ENCODE data around the gene ARTN.

ARTN gene

DNA sequence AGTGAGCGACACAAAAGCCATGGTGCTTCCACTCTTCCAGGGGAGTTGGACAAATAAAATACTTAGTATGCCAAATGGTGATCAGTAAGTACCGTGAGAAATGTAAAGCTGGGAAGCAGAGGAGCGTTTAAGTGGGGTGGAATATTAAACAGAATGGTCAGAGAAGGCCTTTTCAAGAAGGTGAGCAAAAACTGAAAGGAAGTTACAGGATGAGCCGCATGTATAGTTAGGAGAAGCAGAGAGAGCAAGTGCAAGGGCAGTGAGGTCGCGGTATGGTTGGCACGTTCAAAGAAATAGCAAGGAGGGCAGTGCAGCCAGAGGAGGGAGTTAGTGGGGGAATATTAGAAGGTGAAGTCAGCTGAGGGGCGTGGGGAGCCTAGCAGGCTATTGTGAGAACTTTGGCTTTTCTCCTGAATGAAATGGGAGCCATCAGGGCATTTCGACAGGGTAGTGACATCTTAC, 40.4 kb downstream of the ARTN start:
- no peak for DNase-seq

DNA sequence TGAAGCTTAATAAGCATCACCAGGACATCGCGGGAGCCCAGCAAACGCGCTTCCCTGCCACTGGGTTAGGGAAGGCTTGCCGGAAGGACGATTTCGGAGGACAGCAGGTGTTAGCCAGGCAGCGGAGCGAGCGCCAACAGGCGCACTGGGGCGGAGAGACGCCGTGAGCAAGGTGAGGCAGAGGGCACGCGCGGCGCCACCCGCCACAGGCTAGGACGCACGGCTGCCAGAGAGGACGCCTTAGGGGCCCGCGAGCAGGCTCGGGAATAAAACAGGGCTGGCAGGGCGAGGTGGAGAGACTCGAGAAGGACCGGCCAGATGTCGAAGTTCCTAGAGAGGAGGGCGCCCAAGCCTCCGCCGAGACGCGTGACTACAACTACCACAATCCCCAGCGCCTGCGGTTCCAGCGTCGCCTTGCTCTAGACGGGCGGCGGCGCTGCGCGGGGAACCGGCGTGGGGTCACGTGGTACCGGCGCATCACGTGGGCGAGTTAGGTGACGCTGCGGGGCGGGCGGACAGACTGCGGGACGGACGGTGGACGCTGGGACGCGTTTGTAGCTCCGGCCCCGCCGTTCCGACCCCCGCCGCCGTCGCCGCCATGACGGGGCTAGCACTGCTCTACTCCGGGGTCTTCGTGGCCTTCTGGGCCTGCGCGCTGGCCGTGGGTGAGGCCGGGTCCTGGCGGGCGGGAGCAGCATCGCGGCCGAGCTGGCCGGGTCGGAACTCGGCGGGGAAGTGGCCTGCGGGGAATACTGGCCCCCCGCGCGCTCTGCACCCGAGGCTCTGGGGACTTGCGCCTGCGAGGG, 41.0 kb downstream of the ARTN start, which contains the start of gene ATP6V0B:
Gene ATP6V0B (plus strand): TSS at position 518 of the 806 bp plus-strand sequence. CDS start 81 bp downstream, at position 599.
- peak; percentile 94 for DNase-seq

DNA sequence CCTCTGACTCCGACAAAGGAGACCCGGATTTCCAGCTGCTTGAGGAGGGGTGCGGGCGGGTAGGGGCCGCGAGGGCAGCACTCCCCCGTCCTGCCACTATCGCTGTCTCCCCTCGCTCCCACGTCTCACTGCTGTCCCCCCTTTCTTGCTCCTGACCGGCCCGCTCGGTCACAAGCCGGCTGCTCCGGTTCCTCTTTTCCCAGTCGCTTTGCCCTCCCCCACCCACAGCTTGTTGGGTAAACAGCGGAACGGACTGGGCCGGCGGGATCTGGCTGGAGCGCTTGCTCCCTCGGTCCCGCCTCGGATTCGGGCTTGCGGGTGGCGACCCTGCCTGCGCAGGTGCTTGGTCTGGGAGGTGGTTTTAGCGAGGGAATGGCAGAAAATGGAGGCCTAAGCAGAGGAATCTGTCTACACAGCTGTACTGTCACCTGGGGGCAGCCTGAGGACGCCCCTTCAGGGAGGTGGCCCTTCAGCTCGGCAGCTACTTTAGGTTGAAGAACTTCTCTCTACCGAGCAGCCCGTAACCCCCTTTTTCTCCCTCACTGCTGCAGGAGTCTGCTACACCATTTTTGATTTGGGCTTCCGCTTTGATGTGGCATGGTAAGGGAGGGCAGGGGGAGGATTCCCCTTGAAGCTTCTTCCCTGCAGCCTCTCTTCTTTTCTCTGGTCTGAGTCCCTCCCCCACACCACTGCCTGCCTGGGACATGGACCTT, 41.8 kb downstream of the ARTN start:
- DNase-seq: peak; percentile 28

DNA sequence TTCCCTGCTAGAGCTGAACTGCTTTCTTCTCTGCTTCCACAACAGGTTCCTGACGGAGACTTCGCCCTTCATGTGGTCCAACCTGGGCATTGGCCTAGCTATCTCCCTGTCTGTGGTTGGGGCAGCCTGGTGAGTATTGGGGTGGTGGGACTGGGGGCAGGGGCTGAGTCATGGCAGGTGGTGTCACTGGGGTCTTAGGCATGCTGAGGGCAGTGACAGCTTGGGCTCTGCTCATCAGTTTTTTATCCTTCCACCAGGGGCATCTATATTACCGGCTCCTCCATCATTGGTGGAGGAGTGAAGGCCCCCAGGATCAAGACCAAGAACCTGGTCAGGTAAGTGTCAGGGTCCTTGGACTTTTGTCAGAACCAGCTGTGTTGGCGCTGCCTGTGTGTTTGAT, 42.4 kb downstream of the ARTN start:
- DNase-seq: no peak

DNA sequence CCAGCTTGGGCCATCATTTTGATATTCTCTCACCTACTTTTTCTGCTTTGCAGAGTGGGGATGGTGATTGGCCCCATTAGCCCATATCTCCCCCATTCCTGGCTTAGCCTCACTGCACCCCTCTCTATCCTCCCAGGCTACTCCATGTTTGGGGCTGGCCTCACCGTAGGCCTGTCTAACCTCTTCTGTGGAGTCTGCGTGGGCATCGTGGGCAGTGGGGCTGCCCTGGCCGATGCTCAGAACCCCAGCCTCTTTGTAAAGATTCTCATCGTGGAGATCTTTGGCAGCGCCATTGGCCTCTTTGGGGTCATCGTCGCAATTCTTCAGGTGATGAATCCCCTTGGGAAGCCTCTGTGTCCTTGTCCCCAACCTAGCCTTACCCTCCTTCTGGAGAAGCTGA, 43.3 kb downstream of the ARTN start:
- DNase-seq: no peak

DNA sequence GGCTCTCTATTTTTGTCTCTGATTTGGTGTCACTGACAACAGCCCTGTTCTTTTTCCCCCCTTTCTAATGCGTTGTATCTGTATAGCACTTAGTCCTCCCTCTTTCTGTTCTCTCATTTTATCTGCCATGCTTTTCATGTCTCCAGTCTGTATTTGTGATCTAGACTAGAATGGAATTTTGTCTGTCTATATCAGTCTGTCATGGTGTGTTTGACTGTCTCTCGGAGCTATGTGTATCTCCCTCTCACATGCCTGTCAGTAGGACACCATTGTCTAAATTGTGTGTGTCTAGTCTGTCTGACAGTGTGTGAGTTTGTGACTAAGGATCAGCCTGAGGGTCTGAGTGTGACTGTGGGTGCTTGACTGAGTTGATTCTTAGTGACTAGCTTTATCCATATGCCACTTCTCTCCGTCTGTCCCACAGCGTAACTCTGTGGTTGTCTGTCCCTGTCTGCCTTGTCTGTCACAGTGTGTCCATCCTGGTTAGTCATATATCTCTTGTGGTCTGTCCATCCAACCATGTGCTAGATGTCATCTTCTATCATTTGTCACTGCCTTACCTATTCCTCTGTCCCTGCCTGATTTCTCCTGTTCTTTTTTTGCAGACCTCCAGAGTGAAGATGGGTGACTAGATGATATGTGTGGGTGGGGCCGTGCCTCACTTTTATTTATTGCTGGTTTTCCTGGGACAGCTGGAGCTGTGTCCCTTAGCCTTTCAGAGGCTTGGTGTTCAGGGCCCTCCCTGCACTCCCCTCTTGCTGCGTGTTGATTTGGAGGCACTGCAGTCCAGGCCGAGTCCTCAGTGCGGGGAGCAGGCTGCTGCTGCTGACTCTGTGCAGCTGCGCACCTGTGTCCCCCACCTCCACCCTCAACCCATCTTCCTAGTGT, 44.0 kb downstream of the ARTN start:
- DNase-seq: no peak

DNA sequence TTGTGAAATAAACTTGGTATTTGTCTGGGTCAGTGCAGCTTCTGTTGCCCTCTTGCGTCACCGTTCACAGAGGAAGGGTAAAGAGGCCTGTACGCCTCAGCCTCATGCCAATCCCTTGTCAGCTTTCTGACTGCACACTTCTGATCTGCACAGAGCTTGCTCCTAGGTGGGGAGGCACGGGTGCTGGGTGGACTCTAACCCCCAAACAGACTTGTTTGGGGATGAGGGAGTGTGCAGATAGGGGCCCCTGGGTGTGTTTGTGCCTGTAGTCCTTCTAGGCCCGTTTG, 44.6 kb downstream of the ARTN start:
- no peak for DNase-seq

DNA sequence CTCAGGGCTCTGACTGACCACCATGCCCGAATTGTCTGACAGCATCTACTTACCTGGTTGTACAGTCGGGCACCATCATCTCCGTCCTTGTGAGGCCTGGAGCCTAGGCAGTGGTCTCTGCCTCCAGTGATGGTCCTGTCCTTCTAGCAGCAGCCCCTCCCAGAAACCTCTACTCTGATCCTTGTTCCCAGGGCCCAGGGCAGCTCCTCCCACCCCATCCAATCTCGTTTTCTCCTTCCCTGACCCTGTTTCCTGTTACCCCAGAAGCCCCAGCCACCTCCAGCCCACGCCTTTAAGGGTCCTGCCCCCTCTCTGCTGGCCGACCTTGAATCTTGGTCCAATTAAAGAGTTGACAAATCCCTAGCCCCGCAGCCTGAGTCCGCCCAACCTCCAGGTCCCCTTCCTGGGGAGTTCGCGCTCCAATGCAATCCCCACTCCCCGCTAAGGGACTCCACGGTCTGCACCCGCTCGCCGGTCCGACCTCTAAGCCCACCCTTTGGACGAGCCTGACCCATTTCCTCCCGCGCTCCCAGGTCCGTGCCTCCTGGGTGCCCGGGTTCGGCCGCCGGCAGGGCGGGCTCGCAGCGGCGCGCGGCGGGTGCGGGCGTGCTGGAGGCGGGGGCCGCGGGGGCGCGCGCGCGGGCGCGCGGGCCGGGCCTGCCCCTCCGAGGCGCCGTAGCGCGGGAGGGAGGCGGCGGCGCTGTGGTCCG, 45.1 kb downstream of the ARTN start, which contains the start of gene B4GALT2:
Gene B4GALT2 (plus strand): TSS at position 660 of the 710 bp plus-strand sequence. CDS start 1,951 bp downstream, outside the sequence.
- DNase-seq: peak; percentile 57

DNA sequence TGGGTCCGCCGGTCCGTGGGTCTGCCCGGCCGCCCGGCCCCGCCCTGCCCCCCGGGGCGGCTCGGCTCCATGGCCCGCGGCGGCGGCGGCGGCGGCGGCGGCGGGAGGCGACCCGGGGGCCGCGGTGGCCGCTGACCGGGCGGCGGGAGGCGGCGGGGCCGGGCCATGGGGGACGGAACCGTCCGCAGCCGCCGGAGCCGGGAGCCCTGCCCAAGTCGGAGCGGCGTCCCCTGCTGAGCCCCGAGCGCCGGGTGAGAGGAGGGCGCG, 45.6 kb downstream of the ARTN start:
- DNase-seq: no peak

DNA sequence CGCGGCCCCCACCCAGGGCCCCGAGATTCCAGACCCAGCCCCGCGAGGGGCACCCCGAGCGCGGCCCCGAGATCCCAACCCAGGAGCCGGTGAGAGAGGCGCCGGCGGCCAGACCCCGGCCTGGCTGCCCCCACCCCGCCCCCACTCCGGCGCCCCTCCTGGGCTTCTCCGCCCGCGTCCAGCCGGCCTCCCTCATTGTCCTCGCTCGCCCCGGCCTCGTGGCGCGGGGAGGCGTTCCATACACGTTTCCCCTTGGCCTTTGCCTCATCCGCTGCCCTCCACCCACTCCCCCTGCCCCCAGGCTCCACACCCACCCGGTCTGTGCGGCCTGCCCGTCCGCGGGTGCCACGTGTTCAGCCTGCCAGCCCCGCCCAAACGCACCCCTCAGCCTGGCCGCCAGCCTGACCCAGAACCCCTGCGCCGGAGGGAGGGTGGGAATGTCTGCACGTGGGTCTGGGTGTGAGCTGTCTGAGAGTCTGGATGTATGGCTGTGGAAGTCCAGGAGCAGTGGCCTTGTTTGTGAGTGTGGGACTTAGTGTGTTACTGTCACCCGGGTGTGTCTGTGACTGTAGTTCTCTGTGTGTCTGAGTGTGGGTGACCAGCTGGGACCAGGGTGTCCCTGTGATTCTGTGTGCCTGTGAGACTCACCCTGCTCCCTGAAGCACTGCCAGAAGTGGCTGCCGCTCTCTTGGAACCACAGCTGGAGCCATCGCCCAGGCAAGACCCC, 46.1 kb downstream of the ARTN start:
- peak; percentile 74 for DNase-seq

DNA sequence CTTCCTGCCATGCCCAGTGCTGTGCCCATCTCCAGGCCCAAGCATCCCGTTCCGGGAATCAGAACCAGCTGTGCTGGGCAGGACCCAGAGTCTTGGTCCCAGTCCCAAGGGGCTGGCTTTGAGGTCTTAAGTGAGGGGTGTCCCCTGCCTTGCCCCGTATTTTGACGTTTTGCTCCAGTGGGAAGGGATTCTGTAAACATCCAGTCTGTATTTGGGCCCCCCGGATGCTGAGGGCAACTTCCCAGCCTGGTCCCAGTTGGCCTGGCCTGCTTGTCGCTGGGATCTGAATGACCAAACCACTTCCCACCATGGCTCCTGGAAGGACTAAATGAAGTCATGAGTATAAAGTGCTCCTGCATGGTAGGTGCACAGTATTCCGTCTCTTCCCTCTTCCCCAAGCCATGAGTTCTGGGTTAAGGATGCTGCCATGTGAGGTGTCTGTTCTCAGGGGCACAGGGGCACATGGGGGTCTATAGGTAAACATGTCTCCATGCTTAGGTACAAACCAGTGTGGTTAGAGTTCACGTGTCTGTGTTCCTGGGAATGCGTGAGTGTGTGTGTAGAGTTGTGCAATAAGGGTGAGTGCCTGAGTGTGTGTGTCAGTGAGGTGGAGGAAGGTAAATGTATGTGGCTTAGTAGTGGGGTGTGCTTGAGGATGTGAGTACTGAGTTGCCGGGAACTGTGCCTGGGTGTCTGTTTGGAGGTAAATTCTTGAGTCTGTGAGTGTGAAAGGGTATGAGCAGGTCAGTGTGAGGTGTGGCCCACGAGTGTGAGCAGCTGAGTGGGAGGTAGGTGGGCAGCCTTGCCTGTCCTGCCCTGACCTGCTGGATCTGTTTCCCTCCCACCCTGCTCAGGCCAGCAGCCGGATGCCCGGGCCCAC, 46.9 kb downstream of the ARTN start:
- DNase-seq: peak; percentile 30

DNA sequence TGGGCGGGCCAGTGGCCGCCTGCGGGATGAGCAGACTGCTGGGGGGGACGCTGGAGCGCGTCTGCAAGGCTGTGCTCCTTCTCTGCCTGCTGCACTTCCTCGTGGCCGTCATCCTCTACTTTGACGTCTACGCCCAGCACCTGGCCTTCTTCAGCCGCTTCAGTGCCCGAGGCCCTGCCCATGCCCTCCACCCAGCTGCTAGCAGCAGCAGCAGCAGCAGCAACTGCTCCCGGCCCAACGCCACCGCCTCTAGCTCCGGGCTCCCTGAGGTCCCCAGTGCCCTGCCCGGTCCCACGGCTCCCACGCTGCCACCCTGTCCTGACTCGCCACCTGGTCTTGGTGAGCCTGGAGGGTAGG, 47.5 kb downstream of the ARTN start:
- no peak for DNase-seq

DNA sequence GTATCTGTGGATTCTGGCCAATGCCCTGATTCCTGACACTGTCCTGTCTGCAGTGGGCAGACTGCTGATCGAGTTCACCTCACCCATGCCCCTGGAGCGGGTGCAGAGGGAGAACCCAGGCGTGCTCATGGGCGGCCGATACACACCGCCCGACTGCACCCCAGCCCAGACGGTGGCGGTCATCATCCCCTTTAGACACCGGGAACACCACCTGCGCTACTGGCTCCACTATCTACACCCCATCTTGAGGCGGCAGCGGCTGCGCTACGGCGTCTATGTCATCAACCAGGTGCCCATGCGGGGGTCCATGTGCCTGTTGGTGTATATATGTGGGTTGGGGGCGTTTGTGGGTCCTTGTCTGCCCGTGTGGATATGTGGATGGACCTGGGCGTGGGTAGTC, 48.0 kb downstream of the ARTN start:
- DNase-seq: no peak

DNA sequence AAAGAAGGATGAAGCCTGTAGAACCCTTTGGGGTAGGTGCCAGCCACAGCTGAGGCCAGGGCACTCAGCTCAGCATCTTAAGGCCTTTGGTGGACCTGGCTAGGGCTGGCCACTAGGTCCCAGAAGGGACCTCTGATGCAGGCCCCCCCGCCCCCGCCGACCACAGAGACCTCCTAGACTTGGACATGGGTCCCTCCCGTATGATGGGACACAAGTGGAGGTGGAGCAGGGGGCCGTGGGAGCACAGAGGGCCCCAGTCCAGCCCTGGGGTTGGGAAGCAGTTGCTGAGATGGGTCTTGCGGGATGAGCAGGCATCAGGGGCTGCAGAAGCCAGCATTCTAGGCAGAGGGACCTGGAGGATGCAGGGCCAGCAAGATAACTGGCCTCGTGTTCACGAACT, 48.6 kb downstream of the ARTN start:
- no peak for DNase-seq

DNA sequence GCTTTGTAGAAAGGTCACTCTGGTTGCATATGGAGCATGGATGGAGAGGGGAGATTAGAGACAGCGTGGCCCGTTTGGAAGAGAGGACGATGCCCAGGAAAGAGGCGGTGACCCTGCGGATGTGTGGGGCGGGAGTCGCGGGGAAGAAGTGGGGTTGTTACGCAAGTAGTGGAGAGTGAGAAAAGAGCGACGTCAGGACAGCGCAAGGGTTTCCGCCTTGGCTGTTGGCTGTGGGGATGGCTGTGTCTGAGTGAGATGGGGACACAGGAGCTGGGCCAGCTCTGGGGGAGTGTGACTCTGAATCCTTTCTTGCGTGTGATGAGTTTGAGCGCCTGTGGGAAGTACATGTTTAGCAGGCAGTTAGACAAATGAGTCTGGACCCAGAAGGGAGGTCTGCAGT, 49.2 kb downstream of the ARTN start:
- no peak for DNase-seq

DNA sequence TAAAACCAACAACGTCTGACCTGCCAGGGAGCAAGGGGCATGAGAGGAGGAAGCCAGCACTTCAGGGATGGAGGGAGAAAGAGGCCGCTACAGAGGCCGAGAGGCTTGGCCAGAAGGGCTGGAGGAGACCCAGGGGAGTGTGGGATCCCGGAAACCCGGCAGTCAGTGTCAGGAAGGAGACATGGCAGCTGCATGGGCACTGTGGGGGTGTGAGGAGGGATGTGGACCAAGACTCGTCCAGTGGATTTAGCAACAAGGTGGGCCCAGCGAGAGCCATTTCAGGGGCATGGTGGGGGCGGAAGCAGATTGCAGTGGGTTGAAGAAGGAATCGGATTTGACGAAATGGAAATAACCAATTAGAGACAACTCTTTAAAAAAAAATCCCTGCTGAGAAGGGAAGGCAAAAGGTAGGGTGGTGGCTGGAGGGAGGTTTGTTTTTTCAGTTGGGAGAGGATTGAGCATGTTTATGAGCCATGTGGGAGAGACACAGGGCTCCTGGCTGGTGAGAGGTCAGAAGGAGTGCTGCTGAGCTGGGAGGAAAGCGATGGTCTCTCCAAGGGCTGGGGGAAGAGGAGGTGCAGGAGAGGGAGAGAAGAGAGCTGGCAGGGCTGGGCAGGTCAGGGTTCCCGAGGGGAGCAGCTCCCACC, 49.8 kb downstream of the ARTN start:
- DNase-seq: no peak

DNA sequence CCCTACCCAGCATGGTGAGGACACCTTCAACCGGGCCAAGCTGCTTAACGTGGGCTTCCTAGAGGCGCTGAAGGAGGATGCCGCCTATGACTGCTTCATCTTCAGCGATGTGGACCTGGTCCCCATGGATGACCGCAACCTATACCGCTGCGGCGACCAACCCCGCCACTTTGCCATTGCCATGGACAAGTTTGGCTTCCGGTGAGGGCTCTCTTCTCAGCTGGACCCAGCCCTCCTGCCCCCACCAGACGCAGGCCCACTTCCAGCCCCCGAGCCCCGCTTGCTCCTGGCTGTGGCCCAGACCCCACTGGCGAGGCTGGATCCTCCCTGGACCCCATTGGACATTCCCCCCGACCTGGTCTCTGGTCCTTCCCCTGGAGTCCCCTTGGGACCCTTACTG, 51.3 kb downstream of the ARTN start:
- DNase-seq: no peak

DNA sequence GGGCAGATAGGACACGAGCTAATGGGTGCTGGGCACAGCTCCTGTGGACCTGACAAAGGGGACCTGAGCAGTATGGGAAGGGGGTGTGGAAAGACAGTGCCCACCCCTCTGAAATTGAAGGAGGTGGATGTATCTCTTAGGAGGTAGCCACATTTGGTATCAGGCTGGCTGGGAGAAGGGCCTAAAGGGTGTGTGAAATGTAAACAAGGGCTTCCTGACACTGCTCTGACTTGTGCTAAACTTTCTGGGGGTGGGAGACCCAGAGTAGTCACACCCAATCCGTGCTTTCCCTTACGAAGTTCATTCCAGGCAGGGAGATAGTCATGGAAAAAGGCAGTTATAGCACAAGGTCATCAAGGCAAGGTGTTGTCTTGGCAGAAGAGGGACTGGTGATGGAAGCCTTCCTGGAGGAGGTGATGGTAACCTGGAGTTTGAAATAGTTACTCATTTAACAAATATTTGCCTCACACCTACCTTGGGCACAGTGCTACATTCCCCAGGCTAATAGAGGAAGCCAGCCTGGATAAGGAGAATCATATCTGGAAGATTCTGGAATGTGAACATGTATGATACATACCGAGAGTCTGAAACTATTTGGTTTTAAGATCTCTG, 52.5 kb downstream of the ARTN start:
- DNase-seq: no peak

DNA sequence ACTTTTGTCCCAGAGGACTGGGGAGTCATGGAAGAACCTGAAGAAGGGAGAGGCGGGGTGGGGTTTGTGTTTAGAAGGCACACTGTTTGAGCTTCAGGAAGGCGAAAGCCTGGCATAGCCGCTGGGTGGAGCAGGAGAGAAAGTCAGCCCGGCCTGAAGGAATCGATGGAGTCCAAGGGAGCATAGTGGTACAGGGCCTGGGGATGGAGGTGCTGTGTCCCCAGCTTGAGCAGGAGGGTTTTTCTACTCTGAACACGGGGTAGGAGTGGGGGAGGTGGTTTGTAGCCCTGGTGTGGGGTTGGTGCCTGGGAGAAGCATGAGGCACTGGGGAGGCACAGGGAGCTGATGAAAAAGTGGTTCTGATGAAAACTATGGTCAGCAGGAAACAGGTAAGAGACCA, 53.1 kb downstream of the ARTN start:
- no peak for DNase-seq

All from EL (cell line).